SH-SY5Y (cell line): ENCODE results near the gene MED29.

Experiments used
- GATA2 ChIP-seq: IDR thresholded peaks from 2 replicates; pipeline ENCODE4 v1.6.1; 2011; ENCODE audit warnings: mild to moderate bottlenecking, low read depth, low read length
- GATA3 ChIP-seq: IDR thresholded peaks from 2 replicates; pipeline ENCODE4 v1.6.1; 2011; ENCODE audit warnings: low read depth, mild to moderate bottlenecking, low read length, moderate library complexity

DNA sequence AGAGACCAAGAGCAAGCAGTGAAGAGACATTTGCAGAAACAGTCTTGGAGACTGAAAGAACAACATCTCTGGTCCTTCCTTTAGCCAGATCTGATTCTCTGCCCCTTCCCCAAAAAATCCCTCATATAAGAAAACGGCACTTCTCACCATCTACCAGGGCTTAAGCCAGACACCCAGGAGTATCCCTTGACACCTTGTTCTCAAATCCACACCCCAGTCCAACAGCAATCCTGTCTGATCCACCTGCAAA is 19.6 kb downstream of the MED29 start:
- TF ChIP-seq GATA2: no peak
- TF ChIP-seq GATA3: no peak
